NCI-H1105 treated with DMSO at 0.1 percent for 48 hours (cell line): ENCODE measurements around the gene ARID1B.

Source experiments
- DNase-seq: peaks from one replicate; lab custom pipeline; 2025; lab: John Stamatoyannopoulos, UW

The ARID1B gene

DNA sequence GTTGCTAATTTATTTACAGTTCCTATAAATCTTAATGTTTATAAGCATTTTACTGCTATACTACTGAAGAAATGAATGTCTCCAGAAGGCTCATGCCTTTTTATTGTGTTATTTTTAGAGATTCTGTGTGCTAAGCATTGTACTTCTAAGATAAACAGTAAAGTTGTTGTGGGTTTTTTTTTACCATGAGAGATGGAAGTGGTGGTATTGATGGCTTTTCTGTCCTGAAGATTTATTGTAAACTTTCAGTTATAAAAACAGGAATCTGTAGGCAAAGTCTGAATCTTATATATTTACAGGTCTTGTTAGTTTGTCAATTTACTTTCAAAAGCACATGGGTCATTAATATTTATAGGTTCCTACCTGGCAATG, 299.3 kb downstream of the ARID1B start:
- DNase-seq, result no peak

DNA sequence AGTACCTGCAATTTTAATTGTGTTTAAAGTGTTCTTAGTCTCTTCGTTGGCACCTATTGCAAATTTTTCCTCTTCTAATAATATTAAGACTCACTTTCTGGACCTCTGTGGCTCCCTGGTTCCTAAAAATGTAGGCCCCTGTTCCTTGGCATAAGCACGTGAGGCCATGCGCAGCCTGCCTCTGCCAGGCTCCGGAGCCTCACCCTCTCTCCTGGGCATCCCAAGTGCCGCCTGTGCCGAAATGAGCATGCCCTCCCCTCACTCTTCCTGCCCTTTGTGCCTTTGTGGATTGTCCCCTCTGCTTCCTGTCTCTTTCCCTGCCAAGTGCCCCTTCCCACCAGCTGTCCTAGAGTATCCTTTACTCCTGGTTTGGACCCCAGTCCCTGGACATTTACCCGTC, 300.1 kb downstream of the ARID1B start:
- DNase-seq, result no peak

DNA sequence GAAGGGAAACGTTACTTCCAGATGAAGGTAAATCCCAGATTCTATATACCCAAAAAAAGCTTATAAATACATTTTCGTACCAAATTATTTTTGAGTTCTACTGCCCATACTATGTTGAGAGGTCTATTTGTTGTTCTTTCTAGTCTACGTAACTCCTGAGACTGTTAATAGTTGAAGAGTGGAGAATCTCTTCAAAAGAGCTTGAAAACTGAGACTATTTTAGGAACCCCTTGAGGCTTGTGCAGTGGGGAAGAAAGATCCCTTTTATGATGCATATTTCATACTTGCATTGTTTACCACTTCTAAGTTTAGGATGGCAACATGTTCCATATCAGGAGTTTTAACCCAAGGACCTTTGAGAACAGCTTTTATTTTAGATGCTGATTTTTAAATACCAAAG, 301.1 kb downstream of the ARID1B start:
- DNase-seq, result no peak

- DNase-seq, result no peak
Observed at GRCh38 chr6:157079277-157079676, 302.1 kb downstream of the ARID1B start.

DNA sequence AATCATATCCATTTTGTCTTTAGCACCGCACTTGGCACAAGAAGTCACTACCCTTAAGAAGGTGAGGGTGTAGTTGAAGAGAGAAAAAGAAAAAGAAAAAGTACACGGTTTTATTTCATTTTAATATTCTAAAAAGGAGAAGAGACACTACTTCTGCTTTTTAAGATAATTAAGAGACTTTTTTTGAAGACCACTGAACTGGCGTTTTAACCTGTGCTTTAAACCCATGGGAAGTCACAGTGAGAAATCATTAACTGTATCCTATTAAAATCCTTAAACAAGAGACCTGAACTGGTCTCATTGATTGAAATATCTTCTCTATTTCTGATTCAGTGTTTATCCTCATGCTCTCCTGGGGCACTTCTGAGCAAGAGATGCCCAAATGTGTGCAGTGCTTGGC, 302.6 kb downstream of the ARID1B start:
- no peak for DNase-seq

- no peak for DNase-seq
Observed at GRCh38 chr6:157080986-157081391, 303.8 kb downstream of the ARID1B start.

DNA sequence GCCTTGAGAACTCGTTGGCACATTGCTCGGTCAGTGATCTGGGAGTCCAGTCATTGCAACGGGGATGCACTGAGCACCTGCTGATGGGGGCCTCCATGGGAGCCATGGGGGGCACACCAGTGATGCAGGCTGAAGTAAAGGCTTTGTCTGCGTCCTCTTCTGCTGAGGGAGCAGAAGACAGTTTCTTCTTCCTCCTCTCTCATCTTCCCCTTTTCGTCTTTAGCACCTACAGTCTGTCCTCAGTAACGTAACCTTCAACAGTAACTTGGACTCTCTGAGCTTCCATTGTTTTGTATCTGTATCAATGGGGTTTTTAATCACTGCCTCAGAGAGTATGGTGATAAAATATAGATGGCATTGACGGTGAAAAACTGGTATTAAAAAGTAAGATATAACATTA, 306.2 kb downstream of the ARID1B start:
- DNase-seq, result no peak

GRCh38 chr6:157086632-157087031, 309.5 kb downstream of the ARID1B start:
- no peak for DNase-seq

DNA sequence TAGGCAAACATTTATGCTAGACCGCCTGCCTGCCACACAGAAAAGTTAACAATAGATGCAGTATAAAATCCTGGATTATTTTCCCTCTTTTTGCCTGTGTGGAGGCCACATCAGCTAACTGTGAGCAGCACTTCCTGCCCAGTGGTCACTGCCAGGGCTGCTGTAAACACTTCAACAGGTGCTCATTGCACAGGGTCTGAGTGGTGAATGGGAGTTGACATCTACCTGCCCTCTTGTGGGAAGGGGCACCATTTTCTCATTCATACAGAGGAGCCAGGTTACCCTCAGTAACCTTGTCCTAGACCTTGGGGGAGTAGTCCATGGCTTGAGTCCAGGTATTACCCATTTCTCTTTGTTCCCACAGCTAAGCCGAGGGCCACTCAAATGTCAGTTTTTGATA, 310.8 kb downstream of the ARID1B start:
- DNase-seq, result no peak

DNA sequence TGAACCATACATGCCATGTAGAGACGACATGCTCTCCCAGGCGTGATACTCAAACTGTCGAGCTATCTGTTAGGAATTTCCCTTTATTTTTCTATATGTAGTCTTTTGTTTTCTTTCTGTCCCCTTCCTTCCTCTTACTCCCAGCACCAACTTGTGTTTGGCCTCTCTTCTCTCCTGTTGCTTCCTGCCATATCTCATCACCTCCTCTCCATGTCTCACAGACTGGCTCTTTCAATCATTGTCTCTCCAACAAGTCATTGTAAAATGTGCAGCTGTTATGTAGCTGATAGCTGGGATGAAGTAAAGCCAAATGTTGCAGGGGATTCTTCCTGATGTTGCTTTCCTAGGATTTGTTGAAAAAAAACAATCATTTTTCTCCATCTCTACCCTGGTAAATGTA, 311.7 kb downstream of the ARID1B start:
- no peak for DNase-seq

DNA sequence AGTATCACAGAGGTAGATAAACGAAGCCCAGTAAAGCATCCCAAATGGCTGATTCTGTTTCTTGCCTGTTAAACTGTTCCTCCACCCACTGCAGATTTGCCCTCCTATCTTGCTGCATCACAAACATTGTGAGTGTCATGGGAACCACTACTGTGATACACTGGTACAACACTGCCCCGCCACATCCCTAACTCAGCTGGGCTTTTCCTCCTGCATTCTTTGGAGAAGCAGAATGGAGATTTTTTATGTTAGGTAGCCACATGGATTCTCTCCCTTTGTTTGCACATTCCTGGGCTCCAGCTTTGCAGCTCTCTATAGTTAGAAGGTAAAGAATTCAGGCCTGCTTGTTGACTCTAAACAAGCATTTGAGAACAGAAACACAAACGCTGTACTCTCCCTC, 312.1 kb downstream of the ARID1B start:
- DNase-seq, result no peak

GRCh38 chr6:157089851-157090250, 312.7 kb downstream of the ARID1B start:
- no peak for DNase-seq

- DNase-seq, result no peak
Observed at GRCh38 chr6:157090736-157091135, 313.6 kb downstream of the ARID1B start.

DNA sequence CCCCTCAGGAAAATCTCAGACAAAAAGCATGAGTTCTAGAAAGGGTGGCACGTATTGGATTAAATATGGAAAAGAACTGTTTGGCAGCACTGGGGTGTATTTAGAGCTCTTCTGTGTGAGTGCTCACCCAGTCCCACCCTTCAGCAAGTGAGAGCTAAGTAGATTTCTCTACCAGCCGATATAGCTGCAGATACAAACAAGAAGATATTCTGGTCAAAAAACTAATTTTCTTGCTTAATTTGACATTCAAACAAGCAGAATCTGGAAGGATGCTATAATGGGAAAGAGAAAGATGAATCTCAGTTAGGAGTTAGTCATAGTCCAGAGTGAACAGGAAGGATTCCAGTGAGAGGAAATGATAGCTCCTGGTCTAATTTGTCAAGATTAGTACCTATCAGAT, 314.1 kb downstream of the ARID1B start:
- no peak for DNase-seq

GRCh38 chr6:157091856-157092460, 314.8 kb downstream of the ARID1B start:
- DNase-seq, result no peak

GRCh38 chr6:157092736-157093135, 315.6 kb downstream of the ARID1B start:
- peak; percentile 78 for DNase-seq

- no peak for DNase-seq
Observed at GRCh38 chr6:157093536-157093935, 316.4 kb downstream of the ARID1B start.

- DNase-seq, result no peak
Observed at GRCh38 chr6:157094038-157094437, 316.9 kb downstream of the ARID1B start.

DNA sequence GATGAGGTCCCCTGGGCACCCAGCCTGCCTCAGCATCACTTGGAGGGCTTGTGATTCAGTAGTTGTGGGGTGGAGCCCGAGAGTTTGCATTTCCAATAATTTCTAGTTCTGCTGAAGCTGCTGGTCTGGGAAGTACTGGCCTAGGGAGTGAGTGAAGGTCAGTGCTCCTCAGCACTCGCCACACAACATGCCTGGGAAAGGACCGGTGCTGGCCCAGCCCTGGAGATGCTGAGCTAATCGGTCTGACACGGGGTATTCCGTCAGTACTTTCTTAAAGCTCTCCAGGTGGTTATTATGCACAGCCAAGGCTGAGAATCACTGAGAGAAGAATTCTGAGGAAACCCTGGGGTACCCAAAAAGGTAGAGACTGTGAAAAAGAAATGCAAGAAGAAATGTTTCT, 317.9 kb downstream of the ARID1B start:
- DNase-seq, result no peak

DNA sequence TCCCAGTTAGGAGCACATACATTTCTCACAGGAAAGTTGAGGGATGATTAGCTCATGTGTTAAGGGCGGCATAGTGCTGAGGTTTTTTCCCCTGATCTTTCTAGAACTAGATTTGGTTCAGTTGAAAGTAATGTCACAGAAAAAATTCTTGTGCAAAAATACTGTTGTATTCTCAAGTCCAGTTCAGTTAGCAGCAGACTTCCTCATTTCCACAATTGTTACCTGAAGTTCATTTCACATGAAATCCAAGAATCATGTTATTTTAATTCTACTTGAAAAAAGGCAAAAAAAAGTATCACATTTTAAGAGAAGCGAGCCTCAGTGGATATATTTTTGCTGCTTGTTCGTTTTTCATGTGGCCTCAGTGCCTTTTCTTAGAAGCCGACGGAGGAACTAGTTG, 318.4 kb downstream of the ARID1B start:
- no peak for DNase-seq

DNA sequence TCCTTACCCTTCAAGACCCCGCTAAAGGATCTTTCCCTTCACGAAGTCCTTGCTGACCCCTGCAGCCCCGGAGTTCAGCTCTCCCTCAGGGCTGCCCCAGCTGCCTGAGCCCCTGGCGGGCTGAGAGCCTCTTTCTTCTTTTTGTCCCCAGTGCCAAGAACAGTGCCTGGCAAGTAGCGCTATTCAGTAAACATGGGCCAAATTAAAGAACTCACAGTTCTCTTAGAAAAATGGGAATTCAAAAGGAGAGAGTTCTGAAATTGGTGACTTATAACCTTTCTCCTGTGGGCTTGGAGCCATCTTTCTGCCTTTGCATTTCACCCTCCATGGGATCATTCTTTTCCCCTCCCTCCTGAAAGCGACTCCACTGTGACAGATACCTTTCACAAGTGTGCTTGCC, 318.9 kb downstream of the ARID1B start:
- DNase-seq, result no peak

GRCh38 chr6:157096522-157096921, 319.3 kb downstream of the ARID1B start:
- no peak for DNase-seq

DNA sequence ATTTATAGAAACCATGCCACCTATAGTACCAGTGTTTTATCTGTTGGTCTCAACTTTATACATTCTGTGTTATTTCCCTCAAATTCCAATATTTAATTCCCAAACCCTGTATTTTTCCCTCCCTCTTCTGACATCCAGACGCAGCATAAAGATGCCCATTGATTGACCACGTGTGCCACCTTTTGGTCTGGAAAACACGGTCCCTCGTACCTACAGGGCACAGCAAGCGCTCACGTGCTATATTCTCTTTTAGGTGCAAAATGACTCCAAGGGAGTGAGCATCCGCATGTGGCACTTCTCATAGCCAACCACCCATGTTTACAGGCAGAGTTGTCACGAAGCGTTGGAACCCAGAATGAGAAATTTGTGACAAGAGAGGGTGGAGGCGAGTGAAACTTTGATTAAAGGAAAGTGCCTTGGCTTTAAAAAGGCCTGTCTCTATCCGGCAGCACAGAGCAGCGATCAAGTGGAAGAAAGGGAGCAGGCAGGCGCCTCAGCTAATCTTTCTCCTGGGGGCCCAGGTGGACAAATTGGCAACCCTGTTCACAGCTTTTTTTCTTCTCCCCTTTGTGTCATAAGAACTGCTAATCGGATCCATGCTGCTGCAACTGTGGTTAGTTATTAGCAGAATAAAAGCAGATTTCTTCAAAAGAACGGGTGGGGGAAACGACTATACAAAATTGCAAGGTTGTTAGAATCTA, 320.2 kb downstream of the ARID1B start:
- DNase-seq, result no peak

- no peak for DNase-seq
Observed at GRCh38 chr6:157098999-157099398, 321.8 kb downstream of the ARID1B start.
